Measurements from ENCODE around the gene AMFR. TPM values are rescaled to one million over a fixed set of nuclear protein-coding genes. Genes with fewer than 3 reads are reported as not detected.
A peak's percentile ranks its signal among the peaks of the same experiment; 100 is the strongest.

Gene AMFR
- total and polyA plus RNA-seq, 2 of the 13 experiments (the other 11 are each of a cell fraction or from before 2014, with no cell fraction given): 52.9 to 108 TPM

GRCh38 chr16:56367764-56368163 is 57.6 kb downstream of the AMFR start (continued):
- no peak for TF ChIP-seq LCORL (IDR thresholded peaks at IDR 0.05)
- TF ChIP-seq LCORL (CRISPR knock-in tag; IDR thresholded peaks at IDR 0.05): no peak
- TF ChIP-seq ZKSCAN8 (CRISPR knock-in tag; IDR thresholded peaks at IDR 0.05; ENCODE audit: borderline replicate concordance): no peak
- TF ChIP-seq CREBL2 (CRISPR knock-in tag; IDR thresholded peaks at IDR 0.05; ENCODE audit: borderline replicate concordance): no peak
- no peak for TF ChIP-seq ZFP37 (CRISPR knock-in tag; IDR thresholded peaks at IDR 0.05; ENCODE audit: borderline replicate concordance)
- no peak for TF ChIP-seq ZSCAN25 (CRISPR knock-in tag; IDR thresholded peaks at IDR 0.05)
- no peak for TF ChIP-seq PAWR (CRISPR knock-in tag; IDR thresholded peaks at IDR 0.05; ENCODE audit: borderline replicate concordance)
- no peak for TF ChIP-seq RFX5 (IDR thresholded peaks at IDR 0.05; ENCODE audit: low read depth, low read length)

DNA sequence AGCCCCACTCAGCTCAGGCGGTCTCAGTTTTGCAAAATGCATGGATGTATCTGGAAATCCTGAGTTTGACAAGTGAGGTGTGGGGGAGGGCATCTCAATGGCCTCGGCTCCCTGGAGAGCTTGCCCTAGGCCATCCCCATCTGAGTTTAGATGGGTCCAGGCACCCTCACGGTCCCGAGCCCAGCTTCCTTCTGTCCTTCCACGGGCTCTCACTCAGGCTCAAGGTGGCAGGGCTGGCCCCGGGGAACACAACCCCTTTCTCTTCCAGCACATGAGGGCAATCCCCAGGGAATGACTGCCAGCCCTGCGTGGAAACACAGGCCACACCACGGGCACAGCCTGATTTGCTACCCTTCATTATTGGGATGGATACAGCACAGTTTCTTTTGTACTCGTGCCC is 58.4 kb downstream of the AMFR start:
- no TSS peak for BruUV-seq (replicated peaks)
- no peaks in the 10 kb centered on the region for H3K27me3 ChIP-seq (ENCODE audit: control insufficient read depth in 1 of 2, insufficient read depth in 2 of 2, low read length in 2 of 2)
- DNase-seq (ENCODE audit: low spot score) (no peak), ATAC-seq (no peak), FAIRE-seq (no peak)
- no peaks in the 10 kb centered on the region for H3K79me2 ChIP-seq (ENCODE audit: insufficient read depth, low read length)
- no peak overlapping the region for H3K4me3 ChIP-seq (replicated peaks in 1 of 3; ENCODE audit: insufficient read depth in 1 of 3, low read depth in 2 of 3, low read length in 3 of 3)
- H3K4me1 ChIP-seq (ENCODE audit: insufficient read depth, low read length): peaks cover 11% of the 10 kb centered on the region
- no peak overlapping the region for H3K4me2 ChIP-seq (ENCODE audit: low read depth, low read length)
- no peak overlapping the region for H3K9ac ChIP-seq (ENCODE audit: insufficient read depth, low read depth, low read length)
- H3K27ac ChIP-seq (ENCODE audit: extremely low read length, insufficient read depth, low read length): no peak overlapping the region
- ChIA-PET POLR2A (no interaction called here), CTCF (ENCODE audit: low intra/inter-chr PET ratio, low total read pairs) (no interaction called here)
- 100% methylated on average over 8 of the region's 9 CpGs for WGBS (ENCODE audit: low lambda C conversion rate)
- no peak overlapping the region for H2AFZ ChIP-seq (ENCODE audit: low read length)
- no peak for TF ChIP-seq NCOA5 (CRISPR knock-in tag; IDR thresholded peaks at IDR 0.05)
- no peak for TF ChIP-seq STAG1 (CRISPR knock-in tag; IDR thresholded peaks at IDR 0.05)
- TF ChIP-seq SAP130 (CRISPR knock-in tag; IDR thresholded peaks at IDR 0.05; ENCODE audit: low read depth): no peak
- TF ChIP-seq BRD4 (CRISPR knock-in tag; IDR thresholded peaks at IDR 0.05): no peak
- no peak for TF ChIP-seq ZNF891 (CRISPR knock-in tag; IDR thresholded peaks at IDR 0.05)
- TF ChIP-seq SP5 (CRISPR knock-in tag; IDR thresholded peaks at IDR 0.05; ENCODE audit: borderline replicate concordance, low read depth): no peak
- peak; percentile 28 for TF ChIP-seq AGO2 (optimal IDR thresholded peaks at IDR 0.05; ENCODE audit: low read depth, low read length)
- no peak for TF ChIP-seq ZNF256 (CRISPR knock-in tag; conservative IDR thresholded peaks at IDR 0.05)
- no peak for TF ChIP-seq RAD21 (CRISPR knock-in tag; IDR thresholded peaks at IDR 0.05)
- TF ChIP-seq, protein P1, sequence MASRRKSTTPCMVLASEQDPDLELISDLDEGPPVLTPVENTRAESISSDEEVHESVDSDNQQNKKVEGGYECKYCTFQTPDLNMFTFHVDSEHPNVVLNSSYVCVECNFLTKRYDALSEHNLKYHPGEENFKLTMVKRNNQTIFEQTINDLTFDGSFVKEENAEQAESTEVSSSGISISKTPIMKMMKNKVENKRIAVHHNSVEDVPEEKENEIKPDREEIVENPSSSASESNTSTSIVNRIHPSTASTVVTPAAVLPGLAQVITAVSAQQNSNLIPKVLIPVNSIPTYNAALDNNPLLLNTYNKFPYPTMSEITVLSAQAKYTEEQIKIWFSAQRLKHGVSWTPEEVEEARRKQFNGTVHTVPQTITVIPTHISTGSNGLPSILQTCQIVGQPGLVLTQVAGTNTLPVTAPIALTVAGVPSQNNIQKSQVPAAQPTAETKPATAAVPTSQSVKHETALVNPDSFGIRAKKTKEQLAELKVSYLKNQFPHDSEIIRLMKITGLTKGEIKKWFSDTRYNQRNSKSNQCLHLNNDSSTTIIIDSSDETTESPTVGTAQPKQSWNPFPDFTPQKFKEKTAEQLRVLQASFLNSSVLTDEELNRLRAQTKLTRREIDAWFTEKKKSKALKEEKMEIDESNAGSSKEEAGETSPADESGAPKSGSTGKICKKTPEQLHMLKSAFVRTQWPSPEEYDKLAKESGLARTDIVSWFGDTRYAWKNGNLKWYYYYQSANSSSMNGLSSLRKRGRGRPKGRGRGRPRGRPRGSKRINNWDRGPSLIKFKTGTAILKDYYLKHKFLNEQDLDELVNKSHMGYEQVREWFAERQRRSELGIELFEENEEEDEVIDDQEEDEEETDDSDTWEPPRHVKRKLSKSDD (CRISPR knock-in tag; IDR thresholded peaks at IDR 0.05; ENCODE audit: low read depth): no peak
- TF ChIP-seq ZMYM2 (CRISPR knock-in tag; IDR thresholded peaks at IDR 0.05): no peak
- TF ChIP-seq ELK4 (CRISPR knock-in tag; IDR thresholded peaks at IDR 0.05; ENCODE audit: borderline replicate concordance): no peak
- no peak for TF ChIP-seq HOXA5 (CRISPR knock-in tag; IDR thresholded peaks at IDR 0.05)
- TF ChIP-seq SRF (IDR thresholded peaks at IDR 0.05; ENCODE audit: low read depth, low read length): no peak
- TF ChIP-seq SRSF4 (IDR thresholded peaks at IDR 0.05; ENCODE audit: low read depth, low read length, poor library complexity, severe bottlenecking): no peak
- TF ChIP-seq RBM22 (optimal IDR thresholded peaks at IDR 0.05; ENCODE audit: low read length): peak; percentile 42
- no peaks in the 10 kb centered on the region for H4K20me1 ChIP-seq (ENCODE audit: insufficient read depth, low read length)
- intact Hi-C loops (cut with micrococcal nuclease; ENCODE audit: unreplicated experiment) (no loop called here), in situ Hi-C loops (cut with HindIII; ENCODE audit: extremely low pct_ligation_motif_present, low pct_unique_long_range_greater_than_20kb) (no loop called here)
- no peaks in the 10 kb centered on the region for H3K9me3 ChIP-seq (ENCODE audit: low read length)
- peaks cover 37 to 71% of the 10 kb centered on the region in 2 experiments for H3K36me3 ChIP-seq (replicated peaks in 1 of 2; ENCODE audit: control insufficient read depth in 1 of 2, insufficient read depth in 2 of 2, low read length in 2 of 2)
